ENCODE data around the gene RHOG.

DNA sequence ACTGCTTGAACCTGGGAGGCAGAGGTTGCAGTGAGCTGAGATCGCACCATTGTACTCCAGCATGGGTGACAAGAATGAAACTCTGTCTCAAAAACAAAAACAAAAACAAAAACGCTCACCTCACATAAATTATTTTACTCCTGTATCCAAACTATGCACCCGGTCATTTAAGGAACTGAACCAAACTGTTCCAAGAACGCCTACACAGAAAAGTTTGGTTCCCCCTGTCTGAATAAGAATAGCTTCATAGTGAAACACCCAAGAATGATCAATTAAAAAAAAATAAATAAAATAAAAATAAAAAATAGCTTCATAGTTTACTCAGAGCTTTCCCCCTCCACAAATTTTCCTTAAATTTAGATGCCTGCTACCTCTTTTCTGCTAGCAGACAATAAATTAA is 57.1 kb downstream of the RHOG start:
- TF ChIP-seq, protein P1, sequence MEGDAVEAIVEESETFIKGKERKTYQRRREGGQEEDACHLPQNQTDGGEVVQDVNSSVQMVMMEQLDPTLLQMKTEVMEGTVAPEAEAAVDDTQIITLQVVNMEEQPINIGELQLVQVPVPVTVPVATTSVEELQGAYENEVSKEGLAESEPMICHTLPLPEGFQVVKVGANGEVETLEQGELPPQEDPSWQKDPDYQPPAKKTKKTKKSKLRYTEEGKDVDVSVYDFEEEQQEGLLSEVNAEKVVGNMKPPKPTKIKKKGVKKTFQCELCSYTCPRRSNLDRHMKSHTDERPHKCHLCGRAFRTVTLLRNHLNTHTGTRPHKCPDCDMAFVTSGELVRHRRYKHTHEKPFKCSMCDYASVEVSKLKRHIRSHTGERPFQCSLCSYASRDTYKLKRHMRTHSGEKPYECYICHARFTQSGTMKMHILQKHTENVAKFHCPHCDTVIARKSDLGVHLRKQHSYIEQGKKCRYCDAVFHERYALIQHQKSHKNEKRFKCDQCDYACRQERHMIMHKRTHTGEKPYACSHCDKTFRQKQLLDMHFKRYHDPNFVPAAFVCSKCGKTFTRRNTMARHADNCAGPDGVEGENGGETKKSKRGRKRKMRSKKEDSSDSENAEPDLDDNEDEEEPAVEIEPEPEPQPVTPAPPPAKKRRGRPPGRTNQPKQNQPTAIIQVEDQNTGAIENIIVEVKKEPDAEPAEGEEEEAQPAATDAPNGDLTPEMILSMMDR (IDR thresholded peaks at IDR 0.05; ENCODE audit: low read length): no peak
- TF ChIP-seq EZH2 (optimal IDR thresholded peaks at IDR 0.05; ENCODE audit: low read depth, low read length): no peak

All from MM.1S (cell line).